Measurements from ENCODE around the gene TBX10. TPM values are rescaled to one million over a fixed set of nuclear protein-coding genes. Genes with fewer than 3 reads are reported as not detected.
"Not testable (repeated sequence)": the region's sequence is repeated elsewhere in the genome, so short reads cannot be mapped to it uniquely, and the experiment has no call there.

Gene TBX10
- total RNA-seq (ENCODE audit: low replicate concordance): not detected in 2 replicates

- no peak within 1 kb of the TSS for H3K4me3 ChIP-seq (ENCODE audit: low read depth, low read length)
- no peak for TF ChIP-seq CTCF (IDR thresholded peaks at IDR 0.05; ENCODE audit: insufficient read depth, low read length)
- no peak for DNase-seq (ENCODE audit: low read depth)
Measured at GRCh38 chr11:67639438-67639859, at the start of gene TBX10. Gene TBX10 (minus strand): TSS chr11:67639763. CDS start chr11:67639472, 291 bp downstream.

- H3K4me3 ChIP-seq (ENCODE audit: low read depth, low read length): no peak overlapping the region
- TF ChIP-seq CTCF (IDR thresholded peaks at IDR 0.05; ENCODE audit: insufficient read depth, low read length): no peak
- no peak for DNase-seq (ENCODE audit: low read depth)
Measured at GRCh38 chr11:67689178-67689577, 49.6 kb upstream of the TBX10 start.

GRCh38 chr11:67687986-67688385 is 48.4 kb upstream of the TBX10 start:
- no peak for TF ChIP-seq CTCF (IDR thresholded peaks at IDR 0.05; ENCODE audit: insufficient read depth, low read length)
- H3K4me3 ChIP-seq (ENCODE audit: low read depth, low read length): no peak overlapping the region
- no peak for DNase-seq (ENCODE audit: low read depth)

GRCh38 chr11:67685641-67686332 is 46.2 kb upstream of the TBX10 start:
- not testable (repeated sequence) for H3K4me3 ChIP-seq (ENCODE audit: low read depth, low read length); DNase-seq (ENCODE audit: low read depth)

GRCh38 chr11:67682126-67683034 is 42.8 kb upstream of the TBX10 start:
- peak; percentile 15 for DNase-seq (ENCODE audit: low read depth)
- not testable (repeated sequence) for H3K4me3 ChIP-seq (ENCODE audit: low read depth, low read length)

- H3K4me3 ChIP-seq (ENCODE audit: low read depth, low read length): no peak overlapping the region
- no peak for TF ChIP-seq CTCF (IDR thresholded peaks at IDR 0.05; ENCODE audit: insufficient read depth, low read length)
- DNase-seq (ENCODE audit: low read depth): no peak
Measured at GRCh38 chr11:67680696-67681470, 41.3 kb upstream of the TBX10 start.

GRCh38 chr11:67675058-67675747 is 35.6 kb upstream of the TBX10 start:
- no peak overlapping the region for H3K4me3 ChIP-seq (ENCODE audit: low read depth, low read length)
- DNase-seq (ENCODE audit: low read depth): no peak
- no peak for TF ChIP-seq CTCF (IDR thresholded peaks at IDR 0.05; ENCODE audit: insufficient read depth, low read length)
